Neural progenitor cell (in vitro differentiated cells): ENCODE results near the gene SPACA9. TPM values are rescaled to one million over a fixed set of nuclear protein-coding genes. Genes with fewer than 3 reads are reported as not detected.

Experiments
- DNase-seq: peaks from one replicate; pipeline ENCODE4 v3.0.0-alpha.2; 2016; ENCODE audit warnings: low spot score
- H2AFZ ChIP-seq: fragments of 200-600 bp; sonication (generic); replicated peaks from 2 replicates; pipeline ENCODE4 v1.6.1; 2016; ENCODE audit warnings: antibody characterized with exemption
- H3F3A ChIP-seq: fragments of 200-600 bp; sonication (generic); 2 replicates; pipeline ENCODE4 v1.6.1; 2016; ENCODE audit warnings: antibody characterized with exemption, low read depth
- H3K27ac ChIP-seq: fragments of 200-600 bp; sonication (generic); 2 replicates; pipeline ENCODE4 v1.5.1; 2016; ENCODE audit warnings: mild to moderate bottlenecking
- H3K27me3 ChIP-seq: fragments of 200-600 bp; sonication (generic); 2 replicates; pipeline ENCODE4 v1.6.1; 2016; ENCODE audit warnings: mild to moderate bottlenecking, moderate library complexity
- H3K36me3 ChIP-seq: fragments of 200-600 bp; sonication (generic); 2 replicates; pipeline ENCODE4 v1.5.1; 2016
- H3K4me1 ChIP-seq: fragments of 200-600 bp; sonication (generic); 2 replicates; pipeline ENCODE4 v1.6.1; 2016; ENCODE audit warnings: mixed run types
- H3K4me2 ChIP-seq: fragments of 200-600 bp; sonication (generic); 2 replicates; pipeline ENCODE4 v1.6.1; 2016
- H3K4me3 ChIP-seq: fragments of 200-600 bp; sonication (generic); 2 replicates; pipeline ENCODE4 v1.5.1; 2016
- H3K79me2 ChIP-seq: fragments of 200-600 bp; sonication (generic); 2 replicates; pipeline ENCODE4 v1.6.1; 2016; ENCODE audit warnings: low read depth
- H3K9ac ChIP-seq: fragments of 200-600 bp; sonication (generic); 2 replicates; pipeline ENCODE4 v1.6.1; 2016
- H3K9me3 ChIP-seq: fragments of 200-600 bp; sonication (generic); 2 replicates; pipeline ENCODE4 v1.5.1; 2016; ENCODE audit warnings: low read depth
- H4K20me1 ChIP-seq: fragments of 200-600 bp; sonication (generic); 2 replicates; pipeline ENCODE4 v1.6.1; 2016; ENCODE audit warnings: low read depth
- H3K27ac Mint-ChIP-seq: 3 replicates; pipeline ENCODE4 v1.8.0; 2021; ENCODE audit warnings: mixed read lengths
- H3K27me3 Mint-ChIP-seq: 2 replicates; pipeline ENCODE4 v1.8.0; 2022; ENCODE audit warnings: low read depth, mild to moderate bottlenecking, inconsistent platforms, moderate library complexity, mixed read lengths; ENCODE audit not compliant: insufficient read depth
- H3K36me3 Mint-ChIP-seq: 3 replicates; pipeline ENCODE4 v1.8.0; 2021; ENCODE audit warnings: mixed read lengths
- H3K4me1 Mint-ChIP-seq: 3 replicates; pipeline ENCODE4 v1.8.0; 2021; ENCODE audit warnings: mixed read lengths
- H3K4me3 Mint-ChIP-seq: 3 replicates; pipeline ENCODE4 v1.8.0; 2021; ENCODE audit warnings: mild to moderate bottlenecking, moderate library complexity, mixed read lengths
- H3K9me3 Mint-ChIP-seq: 3 replicates; pipeline ENCODE4 v1.8.0; 2020; ENCODE audit warnings: mixed read lengths
- CTCF ChIP-seq: fragments of 200-600 bp; sonication (generic); IDR thresholded peaks from 2 replicates; pipeline ENCODE4 v1.5.1; 2017; ENCODE audit warnings: antibody characterized with exemption, mild to moderate bottlenecking
- EZH2 ChIP-seq: fragments of 200-600 bp; sonication (generic); IDR thresholded peaks from 2 replicates; pipeline ENCODE4 v1.6.1; 2017; ENCODE audit warnings: antibody characterized with exemption, mild to moderate bottlenecking, moderate library complexity
- EZH2phosphoT487 ChIP-seq: fragments of 200-600 bp; sonication (generic); IDR thresholded peaks from 2 replicates; pipeline ENCODE4 v1.6.1; 2017; ENCODE audit warnings: antibody characterized with exemption
- total RNA-seq: library from RNA; depleted of rRNA; stranded (reverse); fragments of >200 nt; gene quantifications from 2 replicates; pipeline ENCODE4 v1.2.3, GENCODE V29; 2015; ENCODE audit warnings: low replicate concordance

SPACA9 gene
- total RNA-seq, 1 donor from 2014 or later = 1.9 TPM

- H4K20me1 ChIP-seq = no peaks in the 10 kb centered on the region
- peaks cover 4% of the 10 kb centered on the region for H3K27me3 Mint-ChIP-seq
- H3K4me2 ChIP-seq = no peak overlapping the region
- H3K27ac Mint-ChIP-seq = no peak overlapping the region
- no peaks in the 10 kb centered on the region for H3K9me3 Mint-ChIP-seq
- DNase-seq = no peak
- H3K4me1 Mint-ChIP-seq = peaks cover 5% of the 10 kb centered on the region
- no peaks in the 10 kb centered on the region for H3K79me2 ChIP-seq
- no peaks in the 10 kb centered on the region for H3K27me3 ChIP-seq
- H2AFZ ChIP-seq = no peak overlapping the region
- H3F3A ChIP-seq = no peaks in the 10 kb centered on the region
- H3K4me1 ChIP-seq = no peaks in the 10 kb centered on the region
- no peaks in the 10 kb centered on the region for H3K9me3 ChIP-seq
- H3K4me3 ChIP-seq = no peak overlapping the region
- H3K4me3 Mint-ChIP-seq = no peak overlapping the region
- no peak overlapping the region for H3K9ac ChIP-seq
- TF ChIP-seq EZH2 (no peak), CTCF (no peak), EZH2phosphoT487 (no peak)
- H3K36me3 ChIP-seq = no peaks in the 10 kb centered on the region
- H3K27ac ChIP-seq = no peak overlapping the region
- H3K36me3 Mint-ChIP-seq = peaks cover 2% of the 10 kb centered on the region
Observed at GRCh38 chr9:132886334-132886725, 7.6 kb downstream of the SPACA9 start.

GRCh38 chr9:132887181-132888120 lies 8.8 kb downstream of the SPACA9 start:
- H3K4me2 ChIP-seq = no peak overlapping the region
- H3K27me3 ChIP-seq = no peaks in the 10 kb centered on the region
- no peaks in the 10 kb centered on the region for H3K36me3 ChIP-seq
- H3F3A ChIP-seq = no peaks in the 10 kb centered on the region
- Mint-ChIP-seq H3K36me3 (peaks cover 2% of the 10 kb centered on the region), H3K9me3 (no peaks in the 10 kb centered on the region), H3K27ac (no peak overlapping the region), H3K4me3 (no peak overlapping the region), H3K27me3 (peaks cover 4% of the 10 kb centered on the region), H3K4me1 (peaks cover 5% of the 10 kb centered on the region)
- no peaks in the 10 kb centered on the region for H3K9me3 ChIP-seq
- H3K27ac ChIP-seq = no peak overlapping the region
- H3K4me3 ChIP-seq = no peak overlapping the region
- H3K9ac ChIP-seq = no peak overlapping the region
- H2AFZ ChIP-seq = no peak overlapping the region
- no peaks in the 10 kb centered on the region for H3K79me2 ChIP-seq
- DNase-seq = no peak
- H3K4me1 ChIP-seq = no peaks in the 10 kb centered on the region
- no peaks in the 10 kb centered on the region for H4K20me1 ChIP-seq
- TF ChIP-seq EZH2phosphoT487 = no peak
- TF ChIP-seq EZH2 = no peak
- TF ChIP-seq CTCF = no peak

- Histone ChIP-seq H4K20me1 (no peaks in the 10 kb centered on the region), H3K4me3 (no peak overlapping the region), H3K27me3 (no peaks in the 10 kb centered on the region), H2AFZ (no peak overlapping the region), H3K36me3 (no peaks in the 10 kb centered on the region), H3K79me2 (no peaks in the 10 kb centered on the region), H3K9me3 (no peaks in the 10 kb centered on the region), H3K4me1 (no peaks in the 10 kb centered on the region), H3F3A (no peaks in the 10 kb centered on the region), H3K27ac (no peak overlapping the region), H3K9ac (no peak overlapping the region), H3K4me2 (no peak overlapping the region)
- no peak for DNase-seq
- H3K27ac Mint-ChIP-seq = no peak overlapping the region
- H3K36me3 Mint-ChIP-seq = peaks cover 2% of the 10 kb centered on the region
- H3K4me1 Mint-ChIP-seq = no peaks in the 10 kb centered on the region
- H3K9me3 Mint-ChIP-seq = no peaks in the 10 kb centered on the region
- peaks cover 4% of the 10 kb centered on the region for H3K27me3 Mint-ChIP-seq
- no peak overlapping the region for H3K4me3 Mint-ChIP-seq
- TF ChIP-seq EZH2 (no peak), EZH2phosphoT487 (no peak), CTCF (no peak)
Observed at GRCh38 chr9:132888151-132888550, 9.5 kb downstream of the SPACA9 start.
